ENCODE results near the gene SETD7.
A peak's percentile ranks its signal among the peaks of the same experiment; 100 is the strongest.

Gene SETD7

DNA sequence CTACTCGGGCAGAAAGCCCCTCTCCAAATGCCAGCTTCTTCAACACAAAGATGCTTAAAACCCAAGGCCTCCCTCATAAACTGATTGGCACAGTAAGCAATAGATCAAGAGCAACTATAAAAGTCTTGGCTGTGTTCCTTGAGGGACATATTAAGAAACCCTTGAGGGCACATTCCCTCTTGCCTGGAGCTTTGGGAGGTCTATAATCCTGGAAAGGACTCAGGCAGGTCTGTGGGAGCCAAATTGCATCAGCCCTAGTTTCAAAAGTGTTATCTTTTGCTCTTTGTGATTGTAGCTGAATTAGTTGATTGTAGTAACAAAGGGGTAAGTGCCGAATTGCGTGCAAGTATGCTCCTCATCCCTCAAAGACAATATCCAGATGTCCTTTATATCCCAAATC, 18.6 kb upstream of the SETD7 start:
- DNase-seq (ENCODE audit: low read depth in 2 of 2): no peak

DNA sequence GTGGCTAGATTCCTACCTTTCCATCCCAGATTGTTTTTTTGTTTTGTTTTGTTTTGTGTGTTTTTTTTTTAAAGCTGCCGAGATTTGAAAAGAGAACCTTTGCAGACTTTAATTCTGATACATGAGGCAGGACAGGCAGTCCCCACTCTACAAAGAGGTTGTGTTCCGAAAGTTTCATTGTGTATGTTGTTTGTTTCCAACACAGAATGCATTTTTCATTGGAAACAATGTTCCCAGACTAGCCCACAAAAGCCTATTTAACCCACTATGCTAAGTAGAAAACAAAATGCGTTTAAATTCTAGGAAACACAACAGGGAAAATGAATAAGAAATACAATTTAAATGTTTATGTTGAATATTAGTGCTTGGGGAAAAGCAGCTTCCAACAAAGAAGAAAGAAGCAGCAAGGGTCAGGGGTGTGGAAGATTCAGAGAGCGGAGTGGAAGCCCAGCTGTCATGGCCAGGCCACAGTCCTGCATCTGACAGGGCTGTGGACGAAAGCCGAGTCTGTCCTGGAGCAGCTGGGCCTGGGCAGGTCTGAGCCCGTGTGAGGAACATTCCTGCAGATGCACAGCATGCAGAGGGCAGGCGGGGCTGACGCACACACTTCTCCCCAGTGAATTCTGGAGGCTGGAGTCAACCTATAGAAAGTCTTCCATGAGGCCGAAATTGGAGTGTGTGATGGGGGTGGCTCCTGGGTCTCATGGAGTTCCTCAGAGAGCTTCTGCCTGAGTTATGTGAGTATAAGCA, 12.4 kb upstream of the SETD7 start:
- no peak for DNase-seq (ENCODE audit: low read depth in 2 of 2)

DNA sequence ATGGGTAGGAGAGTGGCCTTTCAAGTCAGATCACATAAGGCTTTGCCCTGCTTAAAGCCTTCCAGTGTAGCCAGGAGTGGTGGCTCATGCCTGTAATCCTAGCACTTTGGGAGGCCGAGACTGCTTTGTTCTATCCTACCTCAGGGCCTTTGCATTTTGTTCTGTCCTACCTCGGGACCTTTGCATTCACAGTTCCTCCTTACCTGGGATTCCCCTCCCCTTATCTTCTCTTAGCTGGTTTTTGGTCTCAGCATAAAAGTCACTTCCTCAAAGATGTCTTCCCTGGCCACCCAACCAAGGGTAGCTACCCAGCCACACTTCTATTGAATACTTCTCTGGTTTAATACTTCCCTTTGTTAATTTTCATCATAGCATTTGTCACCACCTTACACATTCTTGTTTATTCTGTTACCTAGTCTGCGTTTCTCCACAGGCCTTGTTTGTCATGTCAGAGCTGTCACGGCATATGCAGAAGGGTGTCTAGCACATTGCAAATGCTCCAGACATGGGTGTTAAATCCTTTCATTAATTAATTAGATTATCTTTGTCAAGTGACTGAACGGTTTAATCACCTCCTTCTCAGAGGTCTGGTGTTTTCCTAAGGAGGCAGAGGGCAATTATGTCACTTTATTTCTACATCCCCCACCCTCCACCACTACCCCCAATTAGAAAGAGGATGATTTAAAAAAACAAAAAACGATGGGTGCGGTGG, 11.3 kb upstream of the SETD7 start:
- no peak for DNase-seq (ENCODE audit: low read depth in 2 of 2)

- no peak for DNase-seq (ENCODE audit: low read depth in 2 of 2)
Observed at GRCh38 chr4:139564502-139564901, 8.5 kb upstream of the SETD7 start.

DNA sequence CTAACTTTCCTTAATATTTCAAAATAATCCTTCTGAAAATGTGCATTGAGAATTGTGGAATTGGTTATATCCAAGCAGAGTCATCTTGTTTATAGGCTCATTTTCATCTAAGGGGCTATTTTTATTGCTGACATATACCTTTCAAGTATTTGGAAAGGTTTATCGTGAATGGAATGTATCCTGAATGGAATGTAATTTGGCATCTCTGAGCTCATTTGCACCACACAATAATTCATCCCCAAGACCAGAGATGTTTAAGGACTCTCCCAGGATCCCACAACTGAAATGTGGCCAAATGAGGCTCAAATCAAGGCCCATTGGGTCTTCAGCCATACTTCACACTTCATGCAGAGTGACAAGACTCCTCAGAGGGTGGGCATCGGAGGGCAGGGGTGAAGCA, 7.5 kb upstream of the SETD7 start:
- DNase-seq (ENCODE audit: low read depth in 2 of 2): no peak

- no peak for DNase-seq (ENCODE audit: low read depth in 2 of 2)
Observed at GRCh38 chr4:139562839-139563238, 6.8 kb upstream of the SETD7 start.

- no peak for DNase-seq (ENCODE audit: low read depth in 2 of 2)
Observed at GRCh38 chr4:139562067-139562684, 6.2 kb upstream of the SETD7 start.

DNA sequence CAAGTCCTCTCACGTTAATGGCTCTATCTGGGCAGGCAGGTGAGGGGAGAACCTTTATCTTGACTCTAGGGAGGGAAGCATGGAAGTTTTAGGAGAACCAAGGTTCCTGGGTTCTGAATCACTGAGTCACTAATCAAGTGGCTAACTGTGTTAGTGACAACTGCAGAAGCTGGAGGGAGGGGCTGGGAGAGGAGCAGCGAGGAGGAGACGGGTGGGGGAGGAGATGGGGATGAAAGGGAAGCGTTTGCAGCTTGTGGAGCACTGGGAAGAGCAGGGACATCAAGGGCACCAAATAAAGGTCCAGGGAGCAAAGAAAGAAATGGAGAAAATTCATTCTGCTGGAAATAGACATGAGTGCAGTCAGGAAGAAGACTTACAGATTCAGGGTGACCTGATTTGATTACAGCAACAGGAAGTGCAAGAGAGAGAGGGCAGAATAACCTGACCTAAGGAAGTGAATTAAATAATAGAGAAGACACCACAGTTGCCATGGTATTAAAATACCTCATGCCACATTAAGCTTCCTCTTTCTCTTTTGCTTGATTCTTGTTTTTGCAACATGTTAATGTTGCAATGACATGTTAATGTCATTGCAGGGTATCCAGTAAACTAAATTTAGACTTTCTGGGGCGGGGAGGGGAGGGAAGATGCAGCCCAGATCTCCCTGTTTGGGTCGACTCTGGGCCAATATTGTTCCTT, 4.5 kb upstream of the SETD7 start:
- DNase-seq (ENCODE audit: low read depth in 2 of 2): no peak

GRCh38 chr4:139559687-139560086, 3.7 kb upstream of the SETD7 start:
- no peak for DNase-seq (ENCODE audit: low read depth in 2 of 2)

DNA sequence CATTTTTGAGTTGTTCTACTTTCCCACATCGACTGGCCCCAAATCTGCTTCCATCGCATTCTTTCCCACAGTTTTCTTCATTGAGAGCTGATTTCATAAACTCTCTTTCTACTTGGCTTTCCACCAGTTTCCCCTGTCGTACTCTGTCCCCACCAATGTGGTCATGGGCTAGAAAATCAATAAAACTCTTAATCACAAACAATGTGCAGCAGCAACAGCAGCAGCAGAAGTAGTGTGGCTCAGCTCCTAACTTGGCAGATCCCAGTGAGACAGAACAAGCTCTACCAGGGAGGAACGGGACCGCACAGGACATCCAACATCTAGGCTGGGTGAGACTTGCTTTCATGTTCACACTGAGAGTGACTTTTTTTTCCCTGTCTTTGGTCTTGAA, 3.1 kb upstream of the SETD7 start:
- no peak for DNase-seq (ENCODE audit: low read depth in 2 of 2)

DNA sequence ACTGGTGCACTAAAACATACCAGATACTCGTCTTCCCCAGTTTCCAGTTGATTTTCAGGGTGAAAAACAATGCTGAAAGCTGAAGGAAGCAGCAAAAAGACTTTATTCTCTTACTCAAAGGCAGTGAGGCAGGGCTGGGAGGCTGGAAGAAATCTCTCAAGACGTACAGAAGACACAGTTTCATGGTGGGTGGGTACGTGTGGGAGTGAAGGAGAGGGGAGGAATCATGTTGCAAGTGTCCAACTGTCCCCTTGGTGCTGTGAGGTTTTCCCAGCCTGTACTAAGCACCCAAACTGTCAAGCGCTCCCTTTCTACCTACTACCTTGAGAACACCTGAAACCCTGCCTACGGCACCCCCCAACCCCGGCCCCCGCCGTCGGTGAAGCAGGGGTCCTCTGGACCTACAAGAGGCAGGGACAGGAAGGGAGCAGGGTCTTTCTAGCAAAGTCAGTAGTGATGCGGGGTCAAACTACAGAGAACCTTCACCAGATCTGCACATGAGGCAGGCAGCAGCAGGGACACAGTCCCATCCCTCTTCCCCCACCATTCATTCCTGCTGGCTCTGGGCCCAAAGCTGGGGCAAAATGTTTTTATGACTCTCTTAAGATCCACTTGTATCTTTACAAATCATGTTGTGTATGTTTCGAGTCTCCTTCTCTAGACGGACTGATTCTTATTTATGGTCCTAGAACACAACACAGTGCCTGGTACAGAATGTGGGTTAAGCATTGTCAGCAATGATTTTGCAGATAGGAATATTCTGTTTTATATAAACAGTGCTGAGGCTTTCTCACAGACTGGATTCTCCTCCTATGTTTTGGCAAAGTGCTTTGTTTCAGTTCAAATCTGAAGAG, 2.4 kb upstream of the SETD7 start:
- DNase-seq (ENCODE audit: low read depth in 2 of 2): no peak

DNA sequence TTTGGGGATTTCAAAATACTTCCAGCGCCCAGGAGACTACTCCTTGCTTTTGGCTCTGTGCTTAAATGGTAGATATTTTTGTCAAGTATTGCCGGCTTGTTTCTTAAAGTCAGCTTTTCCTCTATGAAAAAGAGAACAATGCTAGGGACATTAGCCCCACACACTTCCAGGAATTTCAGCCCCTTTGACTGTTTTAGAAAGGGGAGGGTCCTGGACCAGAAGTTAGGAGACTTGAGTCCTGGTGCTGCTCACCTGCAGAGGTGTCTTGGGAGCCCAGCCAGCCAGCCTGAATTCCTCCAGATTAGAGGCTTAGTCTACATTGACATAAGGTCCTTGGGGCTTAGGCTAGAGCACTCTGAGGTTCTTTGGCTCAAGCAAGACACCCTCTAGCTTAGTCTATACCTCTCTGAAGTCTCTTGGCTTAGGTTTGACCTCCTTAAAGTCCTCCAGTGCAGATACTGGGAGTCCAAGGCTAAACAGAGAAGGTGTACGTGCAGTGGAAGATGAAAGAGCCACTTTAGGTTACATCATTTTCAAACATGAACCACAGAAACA, 1.6 kb upstream of the SETD7 start:
- no peak for DNase-seq (ENCODE audit: low read depth in 2 of 2)

DNA sequence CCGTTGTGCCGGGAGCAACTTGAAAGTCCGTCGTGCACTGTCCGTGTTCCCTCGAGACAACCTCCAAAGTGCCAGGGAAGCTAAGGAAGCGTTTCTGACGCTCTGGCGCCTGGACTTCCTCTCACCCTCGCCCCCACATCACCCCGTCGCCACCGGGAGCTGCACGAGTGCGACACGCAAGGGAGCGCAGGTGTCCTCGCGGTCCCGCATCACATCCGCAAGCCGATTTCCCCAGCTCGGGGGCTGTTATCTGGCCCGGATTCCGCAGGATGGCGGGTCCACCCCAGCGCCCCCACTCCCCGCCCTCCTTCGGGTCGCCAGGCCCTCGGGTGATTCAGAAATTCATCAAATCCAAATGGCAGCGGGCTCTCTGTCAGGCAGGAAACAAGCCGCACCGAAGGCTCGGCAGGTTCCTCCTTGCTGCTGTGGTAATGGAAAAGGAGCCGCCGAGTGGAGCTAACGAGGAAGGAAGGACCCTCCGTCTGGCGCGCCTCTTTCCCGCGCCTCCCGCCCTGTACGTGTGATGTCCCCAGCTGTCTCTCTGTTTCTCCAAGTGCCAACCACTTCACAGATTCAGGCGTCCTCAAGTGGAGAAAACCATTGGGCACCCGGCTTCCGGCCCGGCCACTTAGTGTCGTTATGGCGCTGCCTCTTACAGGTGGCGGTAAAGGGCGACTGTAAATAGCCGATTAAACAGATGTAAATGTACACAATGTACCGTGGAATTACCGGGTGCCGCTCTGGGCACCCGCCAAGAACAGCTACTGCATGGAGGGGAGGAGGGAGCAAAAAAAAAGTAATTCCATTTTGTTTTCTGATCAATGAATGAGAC, 921 bp upstream of the SETD7 start:
- DNase-seq (ENCODE audit: low read depth in 2 of 2): peak; percentile 38 to 39

- DNase-seq (ENCODE audit: low read depth in 2 of 2): no peak
Observed at GRCh38 chr4:139555705-139556070, 331 bp downstream of the SETD7 start.

- peak; percentile 68 to 75 for DNase-seq (ENCODE audit: low read depth in 2 of 2)
Observed at GRCh38 chr4:139554893-139555704, 920 bp downstream of the SETD7 start.

DNA sequence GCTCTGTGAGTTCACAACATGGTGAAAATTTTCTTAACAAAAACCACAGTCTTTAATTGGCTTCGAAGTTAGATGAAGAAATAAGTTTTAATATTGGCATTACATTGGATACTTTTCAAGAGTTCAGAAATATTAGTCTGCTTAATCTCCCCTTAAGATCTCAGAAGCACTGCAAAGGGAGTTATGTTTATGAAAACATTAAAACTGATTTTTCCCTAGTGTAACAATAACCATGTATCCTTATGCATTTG, 1.5 kb downstream of the SETD7 start:
- DNase-seq (ENCODE audit: low read depth in 2 of 2): no peak

DNA sequence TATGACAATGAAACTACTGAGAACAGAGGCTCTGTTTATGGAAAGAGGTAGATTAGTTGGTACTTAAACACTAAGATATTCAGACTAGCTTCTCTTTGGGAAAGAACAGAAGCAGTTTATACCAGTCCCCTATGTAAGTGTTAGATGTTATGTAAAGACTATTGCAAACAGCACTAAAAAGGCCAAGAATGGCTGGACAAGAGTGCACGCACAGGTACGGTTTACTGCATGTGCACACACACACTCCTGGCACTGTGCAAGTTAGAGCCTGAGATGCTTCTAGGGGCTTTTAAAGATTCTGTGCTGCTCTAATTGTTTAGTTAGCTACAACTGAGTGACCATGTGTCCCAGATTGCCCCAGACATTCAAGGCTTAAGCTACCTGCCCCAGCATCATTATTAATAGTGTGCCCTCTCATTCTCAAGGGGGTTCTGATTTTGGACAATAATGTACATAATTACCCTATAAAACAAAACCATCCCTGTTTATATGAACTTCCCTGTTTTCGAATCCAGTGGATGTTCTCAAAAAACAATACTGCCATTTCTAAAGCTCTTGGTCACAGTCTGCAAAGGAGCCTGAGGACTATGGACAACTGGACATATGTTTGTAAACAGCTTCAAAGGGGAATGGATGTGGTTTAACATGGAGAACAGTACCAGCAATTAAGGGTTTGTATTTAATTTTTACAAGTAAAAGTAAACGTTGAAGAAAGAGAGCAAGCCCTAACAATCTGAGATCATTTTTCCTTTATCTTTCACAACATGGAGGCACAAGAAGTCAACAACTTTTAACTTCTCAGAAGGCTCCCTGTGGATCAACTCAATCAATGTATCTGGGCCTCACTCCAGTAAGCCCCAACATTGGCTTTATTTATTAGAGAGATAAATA, 2.0 kb downstream of the SETD7 start:
- DNase-seq (ENCODE audit: low read depth in 2 of 2): no peak

- DNase-seq (ENCODE audit: low read depth in 2 of 2): no peak
Observed at GRCh38 chr4:139552517-139553307, 3.3 kb downstream of the SETD7 start.
